Skeletal muscle cell (primary cell): ENCODE results near the gene ISLR.

Source experiments
- DNase-seq: peaks from one replicate; pipeline ENCODE4 v3.0.0-alpha.2; 2010; ENCODE audit warnings: low read depth
- H3K4me3 ChIP-seq: 2 replicates; pipeline ENCODE4 v1.5.1; 2011; ENCODE audit warnings: low read depth, mild to moderate bottlenecking, control low read depth, low read length, moderate library complexity

ISLR gene

GRCh38 chr15:74225928-74226327, 52.4 kb downstream of the ISLR start:
- H3K4me3 ChIP-seq, result no peak overlapping the region
- no peak for DNase-seq
